HCT116 (cell line): ENCODE data around the gene KCTD10. TPM values are rescaled to one million over a fixed set of nuclear protein-coding genes. Genes with fewer than 3 reads are reported as not detected.
A peak's percentile ranks its signal among the peaks of the same experiment; 100 is the strongest.

ENCODE experiments used
- ATAC-seq: fragments of 200-7000 bp; cut with Tn5 transposase; 2 replicates; pipeline ENCODE4 v1.9.1; 2020; ENCODE audit warnings: mild to moderate bottlenecking, moderate library complexity
- BruUV-seq: library from RNA; stranded (reverse); fragments of 400-500 nt; replicated peaks from 2 replicates; lab custom pipeline; 2021; lab: Mats Ljungman, UMichigan
- CTCF ChIA-PET: fragments of 300-600 bp; sonication (Branson Sonifier 250); formaldehyde crosslinking; loops from one replicate; lab custom pipeline; 2021; ENCODE audit warnings: antibody characterized with exemption; lab: Charles Lee
- POLR2A ChIA-PET: fragments of 300-600, 350-600 bp; sonication (Branson Sonifier 250); formaldehyde crosslinking; loops from one replicate; lab custom pipeline; 2021; ENCODE audit warnings: antibody characterized with exemption; lab: Charles Lee
- RAD21 ChIA-PET, 2 experiments: fragments of 300-600 bp; sonication (Branson Sonifier 250); formaldehyde crosslinking; loops; one replicate each; lab custom pipeline; 2023; ENCODE audit warnings: low total read pairs in 2 of 2; ENCODE audit not compliant: uncharacterized antibody in 2 of 2, unreplicated experiment in 2 of 2, low non-redundant PET in 1 of 2; lab: Charles Lee
- DNase-seq: peaks from one replicate; pipeline ENCODE4 v3.0.0-alpha.2; 2010; ENCODE audit warnings: low read depth, low spot score
- H2AFZ ChIP-seq: fragments of 200-600 bp; shearing (Covaris generic), sonication (generic); 2 replicates; pipeline ENCODE4 v1.6.1; 2017; ENCODE audit warnings: low read depth, mixed run types, mixed read lengths, antibody characterized with exemption, low read length; ENCODE audit not compliant: poor library complexity, severe bottlenecking
- H3K27ac ChIP-seq: 2 replicates; pipeline ENCODE4 v1.5.1; 2012; ENCODE audit warnings: low read depth, low read length
- H3K27me3 ChIP-seq: fragments of 200-600 bp; sonication (generic); 2 replicates; pipeline ENCODE4 v1.6.1; 2016; ENCODE audit warnings: mixed run types, low read length, mixed read lengths; ENCODE audit not compliant: insufficient read depth
- H3K36me3 ChIP-seq, 2 experiments: fragments of 200-500 bp in 1 of 2; fragments of 200-600 bp in 1 of 2; sonication (Bioruptor generic) in 1 of 2; sonication (generic) in 1 of 2; 2 replicates each; pipeline versions ENCODE4 v1.5.1 to v1.6.1; 2014 to 2016; ENCODE audit warnings: low read length in 2 of 2, inconsistent platforms in 1 of 2, mixed read lengths in 1 of 2, mixed run types in 1 of 2; ENCODE audit not compliant: insufficient read depth in 2 of 2, control insufficient read depth in 1 of 2
- H3K4me1 ChIP-seq, 2 experiments: fragments of 200-600 bp in 1 of 2; sonication (generic) in 1 of 2; 2 replicates each; pipeline versions ENCODE4 v1.5.1 to v1.6.1; 2012 to 2017; ENCODE audit warnings: low read length in 2 of 2, inconsistent platforms in 1 of 2, mild to moderate bottlenecking in 1 of 2, mixed read lengths in 1 of 2, mixed run types in 1 of 2, moderate library complexity in 1 of 2; ENCODE audit not compliant: insufficient read depth in 2 of 2, control insufficient read depth in 1 of 2
- H3K4me2 ChIP-seq: fragments of 200-600 bp; sonication (generic); 2 replicates; pipeline ENCODE4 v1.6.1; 2017; ENCODE audit warnings: mixed run types, low read length, mixed read lengths
- H3K4me3 ChIP-seq, 2 experiments: fragments of 200-600 bp in 1 of 2; sonication (generic) in 1 of 2; replicated peaks in 1 of 2; 2 replicates each; pipeline ENCODE4 v1.5.1; 2011 to 2016; ENCODE audit warnings: low read length in 2 of 2, control low read depth in 1 of 2, low read depth in 1 of 2, mild to moderate bottlenecking in 1 of 2, mixed read lengths in 1 of 2, mixed run types in 1 of 2
- H3K79me2 ChIP-seq: fragments of 200-600 bp; sonication (generic); 2 replicates; pipeline ENCODE4 v1.6.1; 2017; ENCODE audit warnings: mild to moderate bottlenecking, mixed run types, low read length, moderate library complexity, mixed read lengths; ENCODE audit not compliant: insufficient read depth
- H3K9ac ChIP-seq: fragments of 200-600 bp; sonication (generic); 2 replicates; pipeline ENCODE4 v1.6.1; 2016; ENCODE audit warnings: low read length, mixed read lengths
- H3K9me2 ChIP-seq: fragments of 200-600 bp; sonication (generic), shearing (Covaris generic); 2 replicates; pipeline ENCODE4 v1.6.1; 2017; ENCODE audit warnings: mixed run types, mild to moderate bottlenecking, moderate library complexity; ENCODE audit not compliant: insufficient read depth
- H3K9me3 ChIP-seq, 2 experiments: fragments of 200-500 bp in 1 of 2; fragments of 200-600 bp in 1 of 2; sonication (Bioruptor generic) in 1 of 2; sonication (generic) in 1 of 2; 2 replicates each; pipeline ENCODE4 v1.6.1; 2014 to 2017; ENCODE audit warnings: low read length in 2 of 2, mixed read lengths in 2 of 2, inconsistent platforms in 1 of 2, low read depth in 1 of 2, mild to moderate bottlenecking in 1 of 2, mixed run types in 1 of 2, moderate library complexity in 1 of 2; ENCODE audit not compliant: control insufficient read depth in 1 of 2, insufficient read depth in 1 of 2
- H4K20me1 ChIP-seq: fragments of 200-600 bp; sonication (generic), shearing (Covaris generic); 2 replicates; pipeline ENCODE4 v1.6.1; 2017; ENCODE audit warnings: mixed run types, mild to moderate bottlenecking, moderate library complexity; ENCODE audit not compliant: insufficient read depth
- ATF3 ChIP-seq: IDR thresholded peaks from 2 replicates; pipeline ENCODE4 v1.6.1; 2012
- CBX3 ChIP-seq: IDR thresholded peaks from 2 replicates; pipeline ENCODE4 v1.6.1; 2012; ENCODE audit warnings: low read depth
- CEBPB ChIP-seq: IDR thresholded peaks from 2 replicates; pipeline ENCODE4 v1.6.1; 2012; ENCODE audit warnings: low read depth
- CTCF ChIP-seq, 3 experiments: fragments of 200-600 bp in 1 of 3; sonication (generic) in 1 of 3; IDR thresholded peaks in 2 of 3; conservative IDR thresholded peaks in 1 of 3; 2 replicates each; pipeline ENCODE4 v1.5.1; 2012 to 2017; ENCODE audit warnings: low read depth in 2 of 3, low read length in 2 of 3, antibody characterized with exemption in 1 of 3, borderline replicate concordance in 1 of 3, control low read depth in 1 of 3, mild to moderate bottlenecking in 1 of 3, mixed read lengths in 1 of 3, mixed run types in 1 of 3, moderate library complexity in 1 of 3; ENCODE audit not compliant: insufficient read depth in 1 of 3
- EGR1 ChIP-seq: IDR thresholded peaks from 2 replicates; pipeline ENCODE4 v1.6.1; 2012; ENCODE audit warnings: low read depth
- ELF1 ChIP-seq: IDR thresholded peaks from 2 replicates; pipeline ENCODE4 v1.6.1; 2012; ENCODE audit warnings: low read depth, borderline replicate concordance
- EZH2 ChIP-seq: fragments of 200-600 bp; sonication (generic); IDR thresholded peaks from 2 replicates; pipeline ENCODE4 v1.6.1; 2017; ENCODE audit warnings: antibody characterized with exemption, mixed run types
- EZH2phosphoT487 ChIP-seq: fragments of 200-600 bp; IDR thresholded peaks from 2 replicates; pipeline ENCODE4 v1.6.1; 2018; ENCODE audit warnings: antibody characterized with exemption, borderline replicate concordance
- FOSL1 ChIP-seq: IDR thresholded peaks from 2 replicates; pipeline ENCODE4 v1.6.1; 2012; ENCODE audit warnings: low read depth
- MAX ChIP-seq: IDR thresholded peaks from 2 replicates; pipeline ENCODE4 v1.6.1; 2012
- POLR2AphosphoS5 ChIP-seq: IDR thresholded peaks from 2 replicates; pipeline ENCODE4 v1.6.1; 2011; ENCODE audit warnings: mild to moderate bottlenecking, low read depth, low read length, moderate library complexity
- RAD21 ChIP-seq: IDR thresholded peaks from 2 replicates; pipeline ENCODE4 v1.6.1; 2012; ENCODE audit warnings: low read depth, mild to moderate bottlenecking
- SIN3A ChIP-seq: IDR thresholded peaks from 2 replicates; pipeline ENCODE4 v1.6.1; 2012; ENCODE audit warnings: low read depth
- SRF ChIP-seq: IDR thresholded peaks from 2 replicates; pipeline ENCODE4 v1.6.1; 2012; ENCODE audit warnings: low read depth
- YY1 ChIP-seq: IDR thresholded peaks from 2 replicates; pipeline ENCODE4 v1.6.1; 2011; ENCODE audit warnings: low read length, low read depth, moderate library complexity, mild to moderate bottlenecking; ENCODE audit not compliant: insufficient replicate concordance; ENCODE audit errors: extremely low read depth
- ZFX ChIP-seq: fragments of 450-650 bp; IDR thresholded peaks from 2 replicates; pipeline ENCODE4 v1.6.1; 2017
- ZNF274 ChIP-seq: fragments of 200-500 bp; sonication (Bioruptor generic); IDR thresholded peaks from 2 replicates; pipeline ENCODE4 v1.6.1; 2014; ENCODE audit warnings: mild to moderate bottlenecking, low read depth, low read length, inconsistent platforms
- intact Hi-C: fragments of 100-400 bp; cut with micrococcal nuclease; formaldehyde crosslinking; loops from 2 replicates; pipeline ENCODE4 v1.10.0; 2022
- total RNA-seq: library from RNA; stranded (reverse); gene quantifications from one replicate; pipeline ENCODE4 v1.2.1, GENCODE V29; 2021; ENCODE audit not compliant: unreplicated experiment

KCTD10 gene
- total RNA-seq, 1 experiment from 2014 or later, result 34.7 TPM

- TF ChIP-seq RAD21 (no peak), POLR2AphosphoS5 (peak; percentile 80), CTCF (IDR thresholded peaks at IDR 0.05 in 2 of 3, conservative IDR thresholded peaks at IDR 0.05 in 1 of 3; ENCODE audit: borderline replicate concordance in 1 of 3, insufficient read depth in 1 of 3, low read depth in 2 of 3, low read length in 2 of 3) (no peak), FOSL1 (no peak), ZNF274 (no peak)
Observed at GRCh38 chr12:109477185-109477962, at the start of gene KCTD10, which contains the start of gene UBE3B (continued).

GRCh38 chr12:109525279-109525585 is 48.1 kb upstream of the KCTD10 start:
- H3K36me3 ChIP-seq, result peaks cover 0 to 3% of the 10 kb centered on the region in 2 experiments; a peak in 1 of 4 replicates
- H3K27me3 ChIP-seq, result no peaks in the 10 kb centered on the region
- no peak overlapping the region for H3K4me2 ChIP-seq
- DNase-seq, result no peak
- H3K9ac ChIP-seq, result no peak overlapping the region
- no peaks in the 10 kb centered on the region for H3K4me1 ChIP-seq
- CTCF ChIA-PET, result interaction anchor here (1.2 kb wide), 2 partner anchors 8 to 248 kb away, joined by 3 read pairs; no protein-coding TSS in a partner anchor
- no TSS peak for BruUV-seq
- RAD21 ChIA-PET, result no interaction called here
- POLR2A ChIA-PET, result no interaction called here
- no peak overlapping the region for H2AFZ ChIP-seq
- intact Hi-C loops, result no loop called here
- H3K27ac ChIP-seq, result no peak overlapping the region
- no peak for ATAC-seq
- no peak overlapping the region for H3K4me3 ChIP-seq
- H4K20me1 ChIP-seq, result no peaks in the 10 kb centered on the region
- H3K79me2 ChIP-seq, result no peaks in the 10 kb centered on the region
- no peaks in the 10 kb centered on the region for H3K9me2 ChIP-seq
- no peaks in the 10 kb centered on the region for H3K9me3 ChIP-seq
- TF ChIP-seq POLR2AphosphoS5 (no peak), SIN3A (no peak), CTCF (IDR thresholded peaks at IDR 0.05 in 2 of 3, conservative IDR thresholded peaks at IDR 0.05 in 1 of 3; ENCODE audit: borderline replicate concordance in 1 of 3, insufficient read depth in 1 of 3, low read depth in 2 of 3, low read length in 2 of 3) (no peak), MAX (no peak), YY1 (no peak), SRF (no peak), ZNF274 (no peak), EGR1 (no peak), EZH2 (no peak), ZFX (no peak), CBX3 (no peak), ATF3 (no peak), ELF1 (no peak), FOSL1 (no peak), EZH2phosphoT487 (no peak), CEBPB (no peak)
